IMR-90 (cell line): Measurements from ENCODE around the gene APOC4. TPM values are rescaled to one million over a fixed set of nuclear protein-coding genes. Genes with fewer than 3 reads are reported as not detected.

Experiments used
- ATAC-seq: fragments of 200-7000 bp; cut with Tn5 transposase; 2 replicates; pipeline ENCODE4 v1.9.1; 2020; ENCODE audit warnings: low read depth, mild to moderate bottlenecking, moderate library complexity
- BruUV-seq: library from RNA; stranded (reverse); fragments of 400-500 nt; replicated peaks from 2 replicates; lab custom pipeline; 2021; lab: Mats Ljungman, UMichigan
- CTCF ChIA-PET: fragments of 300-600 bp; formaldehyde crosslinking; extraction: SDS; loops from one replicate; lab custom pipeline; 2021; ENCODE audit warnings: antibody characterized with exemption; lab: Yijun Ruan, JAX
- POLR2A ChIA-PET: fragments of 300-600 bp; sonication (Branson Sonifier 250); formaldehyde crosslinking; loops from one replicate; lab custom pipeline; 2022; ENCODE audit warnings: antibody characterized with exemption; ENCODE audit not compliant: unreplicated experiment; lab: Charles Lee
- DNase-seq: peaks from one replicate; pipeline ENCODE4 v3.0.0; 2013
- H2AFZ ChIP-seq: replicated peaks from 2 replicates; pipeline ENCODE3; 2013; ENCODE audit warnings: low read length, mild to moderate bottlenecking; ENCODE audit not compliant: poor library complexity
- H2AK5ac ChIP-seq: 2 replicates; pipeline ENCODE4 v1.6.1; 2013; ENCODE audit warnings: low read depth, low read length, inconsistent platforms
- H2AK9ac ChIP-seq: replicated peaks from 2 replicates; pipeline ENCODE3; 2013; ENCODE audit warnings: mild to moderate bottlenecking, low read depth, low read length, moderate library complexity; ENCODE audit not compliant: poor library complexity
- H2BK120ac ChIP-seq: 2 replicates; pipeline ENCODE4 v1.6.1; 2013; ENCODE audit warnings: low read depth, low read length, inconsistent platforms
- H2BK15ac ChIP-seq: 3 replicates; pipeline ENCODE4 v1.6.1; 2013; ENCODE audit warnings: low read depth, low read length, inconsistent platforms
- H2BK20ac ChIP-seq: 2 replicates; pipeline ENCODE4 v1.6.1; 2013; ENCODE audit warnings: low read depth, mild to moderate bottlenecking, inconsistent platforms, low read length, moderate library complexity
- H2BK5ac ChIP-seq: 2 replicates; pipeline ENCODE4 v1.6.1; 2013; ENCODE audit warnings: mild to moderate bottlenecking, low read depth, low read length, inconsistent platforms; ENCODE audit not compliant: poor library complexity, severe bottlenecking
- H3K14ac ChIP-seq: replicated peaks from 2 replicates; pipeline ENCODE4 v1.6.1; 2013; ENCODE audit warnings: low read depth, low read length, inconsistent platforms
- H3K18ac ChIP-seq: 2 replicates; pipeline ENCODE4 v1.6.1; 2013; ENCODE audit warnings: low read depth, low read length, control low read depth
- H3K23ac ChIP-seq: 2 replicates; pipeline ENCODE4 v1.6.1; 2013; ENCODE audit warnings: low read depth, low read length, inconsistent platforms
- H3K27ac ChIP-seq: 2 replicates; pipeline ENCODE4 v1.5.1; 2013; ENCODE audit warnings: mild to moderate bottlenecking, control low read depth, low read length; ENCODE audit not compliant: insufficient read depth
- H3K27me3 ChIP-seq: 2 replicates; pipeline ENCODE4 v1.6.1; 2013; ENCODE audit warnings: low read length; ENCODE audit not compliant: control insufficient read depth, insufficient read depth
- H3K36me3 ChIP-seq: 2 replicates; pipeline ENCODE4 v1.6.1; 2013; ENCODE audit warnings: low read length, mixed read lengths; ENCODE audit not compliant: control insufficient read depth, insufficient read depth
- H3K4ac ChIP-seq: 2 replicates; pipeline ENCODE4 v1.6.1; 2013; ENCODE audit warnings: low read depth, low read length, inconsistent platforms
- H3K4me1 ChIP-seq: 2 replicates; pipeline ENCODE4 v1.6.1; 2013; ENCODE audit warnings: low read length, mixed read lengths; ENCODE audit not compliant: control insufficient read depth, insufficient read depth
- H3K4me2 ChIP-seq: 2 replicates; pipeline ENCODE4 v1.6.1; 2013; ENCODE audit warnings: low read depth, mild to moderate bottlenecking, control low read depth, low read length, moderate library complexity
- H3K4me3 ChIP-seq: 2 replicates; pipeline ENCODE4 v1.5.1; 2013; ENCODE audit warnings: low read depth, mild to moderate bottlenecking, control low read depth, low read length, moderate library complexity; ENCODE audit not compliant: insufficient read depth
- H3K56ac ChIP-seq: 2 replicates; pipeline ENCODE4 v1.6.1; 2013; ENCODE audit warnings: low read length, inconsistent platforms; ENCODE audit not compliant: insufficient read depth; ENCODE audit errors: extremely low read depth
- H3K79me1 ChIP-seq, 2 experiments: 2 replicates each; pipeline ENCODE4 v1.6.1; 2013; ENCODE audit warnings: low read length in 2 of 2, inconsistent platforms in 1 of 2, low read depth in 1 of 2
- H3K9ac ChIP-seq: 2 replicates; pipeline ENCODE4 v1.6.1; 2013; ENCODE audit warnings: low read depth, low read length, control low read depth
- H3K9me1 ChIP-seq: 2 replicates; pipeline ENCODE4 v1.6.1; 2013; ENCODE audit warnings: low read length, inconsistent platforms; ENCODE audit not compliant: insufficient read depth
- H3K9me3 ChIP-seq: 2 replicates; pipeline ENCODE4 v1.6.1; 2013; ENCODE audit warnings: low read length; ENCODE audit not compliant: control insufficient read depth, insufficient read depth
- H4K20me1 ChIP-seq: 2 replicates; pipeline ENCODE4 v1.6.1; 2013; ENCODE audit warnings: low read length, inconsistent platforms; ENCODE audit not compliant: insufficient read depth
- H4K5ac ChIP-seq: 2 replicates; pipeline ENCODE4 v1.6.1; 2013; ENCODE audit warnings: mild to moderate bottlenecking, low read depth, low read length, control low read depth
- H4K8ac ChIP-seq, 2 experiments: 2 replicates each; pipeline ENCODE4 v1.6.1; 2013; ENCODE audit warnings: low read depth in 2 of 2, low read length in 2 of 2, control low read depth in 1 of 2, inconsistent platforms in 1 of 2
- H4K91ac ChIP-seq: 2 replicates; pipeline ENCODE4 v1.6.1; 2013; ENCODE audit warnings: low read depth, low read length, inconsistent platforms; ENCODE audit not compliant: insufficient read depth
- BHLHE40 ChIP-seq: fragments of 150-350 bp; IDR thresholded peaks from 2 replicates; pipeline ENCODE4 v1.6.1; 2016; ENCODE audit warnings: mild to moderate bottlenecking, low read depth, low read length
- CEBPB ChIP-seq: IDR thresholded peaks from 2 replicates; pipeline ENCODE4 v1.6.1; 2012; ENCODE audit warnings: low read depth, low read length, improper control_type of control experiment
- CHD1 ChIP-seq: IDR thresholded peaks from 2 replicates; pipeline ENCODE4 v1.6.1; 2012; ENCODE audit warnings: low read depth, low read length, improper control_type of control experiment
- CTCF ChIP-seq: conservative IDR thresholded peaks from 2 replicates; pipeline ENCODE4 v1.5.1; 2012; ENCODE audit warnings: mild to moderate bottlenecking, low read depth, low read length, improper control_type of control experiment
- ELK1 ChIP-seq: fragments of 150-350 bp; IDR thresholded peaks from 2 replicates; pipeline ENCODE4 v1.6.1; 2016; ENCODE audit warnings: low read depth, mild to moderate bottlenecking, low read length, moderate library complexity, borderline replicate concordance
- FOS ChIP-seq: fragments of 150-350 bp; IDR thresholded peaks from 2 replicates; pipeline ENCODE4 v1.6.1; 2016; ENCODE audit warnings: low read depth, low read length
- MAFK ChIP-seq: IDR thresholded peaks from 2 replicates; pipeline ENCODE4 v1.6.1; 2012; ENCODE audit warnings: low read depth, low read length, improper control_type of control experiment
- MAZ ChIP-seq: IDR thresholded peaks from 2 replicates; pipeline ENCODE4 v1.6.1; 2012; ENCODE audit warnings: low read depth, mild to moderate bottlenecking, low read length, improper control_type of control experiment, moderate library complexity, borderline replicate concordance
- MXI1 ChIP-seq: IDR thresholded peaks from 2 replicates; pipeline ENCODE4 v1.6.1; 2012; ENCODE audit warnings: low read depth, mild to moderate bottlenecking, low read length, moderate library complexity, borderline replicate concordance
- NFE2L2 ChIP-seq: fragments of 150-350 bp; IDR thresholded peaks from 2 replicates; pipeline ENCODE4 v1.6.1; 2016; ENCODE audit warnings: low read depth, mild to moderate bottlenecking, low read length
- POLR2A ChIP-seq: IDR thresholded peaks from 2 replicates; pipeline ENCODE4 v1.6.1; 2012; ENCODE audit warnings: mild to moderate bottlenecking, low read depth, low read length
- RAD21 ChIP-seq: IDR thresholded peaks from 2 replicates; pipeline ENCODE4 v1.6.1; 2012; ENCODE audit warnings: low read length, improper control_type of control experiment
- RCOR1 ChIP-seq: IDR thresholded peaks from 2 replicates; pipeline ENCODE4 v1.6.1; 2012; ENCODE audit warnings: mild to moderate bottlenecking, low read length, improper control_type of control experiment; ENCODE audit not compliant: insufficient replicate concordance
- RFX5 ChIP-seq: IDR thresholded peaks from 2 replicates; pipeline ENCODE4 v1.8.0; 2012; ENCODE audit warnings: low read depth, mild to moderate bottlenecking, low read length, moderate library complexity
- SMC3 ChIP-seq: fragments of 150-350 bp; IDR thresholded peaks from 2 replicates; pipeline ENCODE4 v1.6.1; 2016; ENCODE audit warnings: low read depth, mild to moderate bottlenecking, antibody characterized with exemption, low read length, moderate library complexity
- USF2 ChIP-seq: fragments of 150-350 bp; IDR thresholded peaks from 2 replicates; pipeline ENCODE4 v1.6.1; 2017; ENCODE audit warnings: mild to moderate bottlenecking, antibody characterized with exemption, low read length, low read depth
- WGBS, 2 experiments: methylation state at CpG; one replicate each; pipeline versions ENCODE4 v1.1.5 to v1.1.7; 2013; ENCODE audit warnings: missing lambda C conversion rate in 2 of 2; ENCODE audit not compliant: insufficient read length in 1 of 2; ENCODE audit errors: extremely low coverage in 2 of 2; 5-methylcytosine and 5-hydroxymethylcytosine counted together
- dilution Hi-C: fragments of 300-500 bp; cut with HindIII; formaldehyde crosslinking; loops from one replicate; pipeline ENCODE4 v1.14.3; 2018; ENCODE audit warnings: low sequenced_read_pairs; ENCODE audit not compliant: unreplicated experiment
- in situ Hi-C: fragments of 300-500 bp; cut with MboI; formaldehyde crosslinking; loops from 3 replicates; pipeline ENCODE4 v1.14.3; 2019; ENCODE audit warnings: low sequenced_read_pairs, inconsistent platforms, mixed read lengths
- intact Hi-C: fragments of 100-400 bp; cut with micrococcal nuclease; formaldehyde crosslinking; loops from 2 replicates; pipeline ENCODE4 v1.10.0; 2022
- polyA plus RNA-seq, 3 experiments: library from polyadenylated mRNA; depleted of rRNA; stranded (reverse); fragments of >200 nt; gene quantifications; 2 replicates each; pipeline ENCODE4 v1.2.3, GENCODE V29; 2012; ENCODE audit warnings: low replicate concordance in 1 of 3
- total RNA-seq: library from RNA; depleted of rRNA; stranded (reverse); fragments of >200 nt; gene quantifications from 2 replicates; pipeline ENCODE4 v1.2.3, GENCODE V29; 2012

The APOC4 gene
- total and polyA plus RNA-seq, 2 of the 4 experiments (the other 2 are of a cell fraction) = not detected

GRCh38 chr19:44985445-44985844 is 43.4 kb downstream of the APOC4 start:
- H3K4me2 ChIP-seq = no peak overlapping the region
- no peaks in the 10 kb centered on the region for H3K27me3 ChIP-seq
- DNase-seq = no peak
- POLR2A ChIA-PET = no interaction called here
- in situ Hi-C loops = no loop called here
- intact Hi-C loops = no loop called here
- H3K9ac ChIP-seq = no peak overlapping the region
- peaks cover 0 to 8% of the 10 kb centered on the region in 2 experiments; a peak in 1 of 4 replicates for H3K79me1 ChIP-seq
- no peak overlapping the region for H4K5ac ChIP-seq
- H4K91ac ChIP-seq = no peak overlapping the region
- H2AK9ac ChIP-seq = no peak overlapping the region
- no peak overlapping the region for H2AK5ac ChIP-seq
- no peak overlapping the region for H3K14ac ChIP-seq
- no peak for ATAC-seq
- no peak for TF ChIP-seq FOS
- TF ChIP-seq RAD21 = no peak
- no peak for TF ChIP-seq CHD1
- TF ChIP-seq NFE2L2 = no peak
- no peak for TF ChIP-seq POLR2A
- TF ChIP-seq MXI1 = no peak
- TF ChIP-seq ELK1 = no peak
- TF ChIP-seq RFX5 = no peak
- TF ChIP-seq MAZ = no peak
- no peak for TF ChIP-seq MAFK
- TF ChIP-seq BHLHE40 = no peak
- no peak for TF ChIP-seq CEBPB
- TF ChIP-seq SMC3 = no peak
- TF ChIP-seq CTCF = no peak
- no peak for TF ChIP-seq RCOR1
- no peak for TF ChIP-seq USF2
- H3K4me3 ChIP-seq = no peak overlapping the region
- no peak overlapping the region for H2BK5ac ChIP-seq
- dilution Hi-C loops = no loop called here
- H2BK15ac ChIP-seq = no peak overlapping the region
- no peak overlapping the region for H2BK120ac ChIP-seq
- H3K23ac ChIP-seq = no peak overlapping the region
- H3K9me1 ChIP-seq = no peaks in the 10 kb centered on the region
- BruUV-seq = no TSS peak
- H2BK20ac ChIP-seq = no peak overlapping the region
- H4K8ac ChIP-seq = no peak overlapping the region
- H2AFZ ChIP-seq = no peak overlapping the region
- no peak overlapping the region for H3K18ac ChIP-seq
- H3K56ac ChIP-seq = no peak overlapping the region
- no peak overlapping the region for H3K4ac ChIP-seq
- no peaks in the 10 kb centered on the region for H3K9me3 ChIP-seq
- no peak overlapping the region for H3K27ac ChIP-seq
- CTCF ChIA-PET = no interaction called here
- H3K36me3 ChIP-seq = peaks cover 60% of the 10 kb centered on the region
- peaks cover 14% of the 10 kb centered on the region for H4K20me1 ChIP-seq
- WGBS, 2 experiments = no CpG with 5 or more reads among the region's 4 CpGs
- no peaks in the 10 kb centered on the region for H3K4me1 ChIP-seq
